ENCODE data around the gene S100PBP. TPM values are rescaled to one million over a fixed set of nuclear protein-coding genes. Genes with fewer than 3 reads are reported as not detected.
"Not testable (repeated sequence)": the region's sequence is repeated elsewhere in the genome, so short reads cannot be mapped to it uniquely, and the experiment has no call there.

The S100PBP gene
- total RNA-seq, 4 donors from 2014 or later: 11.0 to 32.1 (median 18.2) TPM

DNA sequence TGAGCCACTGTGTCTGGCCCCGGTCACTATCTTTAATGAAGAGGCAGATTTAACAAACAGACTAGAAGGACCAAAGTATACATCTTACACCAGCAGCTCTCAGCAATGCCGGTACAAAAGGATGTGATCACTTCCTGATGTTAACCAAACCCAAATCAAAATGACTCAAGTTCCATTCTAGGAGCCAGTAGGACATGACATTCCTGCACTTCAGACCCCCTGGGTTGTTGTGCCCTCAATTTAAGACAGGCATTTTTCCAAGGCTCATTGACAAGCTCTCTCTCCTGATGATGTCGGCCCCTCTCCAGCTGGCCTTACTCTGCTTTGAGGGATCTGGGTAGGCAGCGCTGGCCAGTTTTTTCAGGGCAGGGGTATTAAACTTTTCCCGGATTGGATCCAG lies 35.4 kb upstream of the S100PBP start:
- no peak for DNase-seq (ENCODE audit: low spot score in 2 of 2)
- WGBS, 2 donors: 85 to 90% methylated on average over 5 of the region's 5 CpGs
- intact Hi-C loops (cut with DNase I; ENCODE audit: low total_unique reads): no loop called here
- no peak overlapping the region for H3K4me3 ChIP-seq (ENCODE audit: low read depth, poor library complexity, severe bottlenecking)
- TF ChIP-seq POLR2A (IDR thresholded peaks at IDR 0.05): no peak
- TF ChIP-seq, protein P1, sequence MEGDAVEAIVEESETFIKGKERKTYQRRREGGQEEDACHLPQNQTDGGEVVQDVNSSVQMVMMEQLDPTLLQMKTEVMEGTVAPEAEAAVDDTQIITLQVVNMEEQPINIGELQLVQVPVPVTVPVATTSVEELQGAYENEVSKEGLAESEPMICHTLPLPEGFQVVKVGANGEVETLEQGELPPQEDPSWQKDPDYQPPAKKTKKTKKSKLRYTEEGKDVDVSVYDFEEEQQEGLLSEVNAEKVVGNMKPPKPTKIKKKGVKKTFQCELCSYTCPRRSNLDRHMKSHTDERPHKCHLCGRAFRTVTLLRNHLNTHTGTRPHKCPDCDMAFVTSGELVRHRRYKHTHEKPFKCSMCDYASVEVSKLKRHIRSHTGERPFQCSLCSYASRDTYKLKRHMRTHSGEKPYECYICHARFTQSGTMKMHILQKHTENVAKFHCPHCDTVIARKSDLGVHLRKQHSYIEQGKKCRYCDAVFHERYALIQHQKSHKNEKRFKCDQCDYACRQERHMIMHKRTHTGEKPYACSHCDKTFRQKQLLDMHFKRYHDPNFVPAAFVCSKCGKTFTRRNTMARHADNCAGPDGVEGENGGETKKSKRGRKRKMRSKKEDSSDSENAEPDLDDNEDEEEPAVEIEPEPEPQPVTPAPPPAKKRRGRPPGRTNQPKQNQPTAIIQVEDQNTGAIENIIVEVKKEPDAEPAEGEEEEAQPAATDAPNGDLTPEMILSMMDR (IDR thresholded peaks at IDR 0.05): no peak

DNA sequence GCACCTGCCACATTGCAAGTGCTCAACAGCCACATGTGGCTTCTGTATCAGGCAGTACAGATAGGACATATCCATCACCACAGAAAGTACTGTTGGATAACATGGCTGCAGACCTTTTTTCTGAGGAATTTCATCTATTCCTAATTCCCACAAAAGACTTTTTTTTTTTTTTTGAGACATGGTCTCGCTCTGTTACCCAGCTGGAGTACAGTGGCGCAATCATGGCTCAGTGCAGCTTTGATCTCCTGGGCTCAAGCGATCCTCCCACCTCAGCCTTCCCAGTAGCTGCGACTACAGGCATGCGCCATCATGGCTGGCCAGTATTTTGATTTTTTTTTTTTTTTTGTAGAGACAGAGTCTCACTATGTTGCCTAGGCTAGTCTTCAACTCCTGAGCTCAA lies 33.6 kb upstream of the S100PBP start:
- WGBS, 2 donors: 95 to 96% methylated on average over 5 of the region's 5 CpGs
- H3K4me3 ChIP-seq (ENCODE audit: low read depth, poor library complexity, severe bottlenecking): no peak overlapping the region
- no peak for TF ChIP-seq POLR2A (IDR thresholded peaks at IDR 0.05)
- TF ChIP-seq, protein P1 (IDR thresholded peaks at IDR 0.05): no peak
- no peak for DNase-seq (ENCODE audit: low spot score in 2 of 2)
- intact Hi-C loops (cut with DNase I; ENCODE audit: low total_unique reads): no loop called here

DNA sequence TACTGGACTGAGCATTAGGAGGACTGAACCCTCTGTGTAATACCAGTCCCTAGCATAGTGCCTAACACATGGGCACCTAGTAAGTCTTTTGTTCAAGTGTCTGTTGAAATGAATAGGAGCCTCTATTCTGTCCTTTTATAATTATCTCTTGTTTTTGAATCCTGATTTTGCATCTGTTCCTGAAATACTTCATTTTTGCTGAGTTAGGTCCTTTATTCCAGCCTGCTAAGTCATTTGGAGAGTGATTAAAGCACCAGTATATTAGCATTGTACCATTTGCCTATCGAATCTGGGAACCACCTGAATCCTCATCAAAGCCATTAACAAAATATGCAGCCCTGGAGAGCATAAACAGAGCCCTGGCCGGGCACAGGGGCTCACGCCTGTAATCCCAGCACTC lies 32.6 kb upstream of the S100PBP start:
- 86 to 89% methylated on average over 3 of the region's 3 CpGs for WGBS, 2 donors
- TF ChIP-seq, protein P1 (IDR thresholded peaks at IDR 0.05): no peak
- TF ChIP-seq POLR2A (IDR thresholded peaks at IDR 0.05): no peak
- DNase-seq (ENCODE audit: low spot score in 2 of 2): no peak
- H3K4me3 ChIP-seq (ENCODE audit: low read depth, poor library complexity, severe bottlenecking): no peak overlapping the region
- intact Hi-C loops (cut with DNase I; ENCODE audit: low total_unique reads): no loop called here

GRCh38 chr1:32786856-32787255 lies 30.6 kb upstream of the S100PBP start:
- WGBS, 2 donors: 46 to 58% methylated on average over 4 of the region's 4 CpGs
- intact Hi-C loops (cut with DNase I; ENCODE audit: low total_unique reads): no loop called here
- no peak for TF ChIP-seq POLR2A (IDR thresholded peaks at IDR 0.05)
- TF ChIP-seq, protein P1 (IDR thresholded peaks at IDR 0.05): no peak
- no peak for DNase-seq (ENCODE audit: low spot score in 2 of 2)
- H3K4me3 ChIP-seq (ENCODE audit: low read depth, poor library complexity, severe bottlenecking): no peak overlapping the region

DNA sequence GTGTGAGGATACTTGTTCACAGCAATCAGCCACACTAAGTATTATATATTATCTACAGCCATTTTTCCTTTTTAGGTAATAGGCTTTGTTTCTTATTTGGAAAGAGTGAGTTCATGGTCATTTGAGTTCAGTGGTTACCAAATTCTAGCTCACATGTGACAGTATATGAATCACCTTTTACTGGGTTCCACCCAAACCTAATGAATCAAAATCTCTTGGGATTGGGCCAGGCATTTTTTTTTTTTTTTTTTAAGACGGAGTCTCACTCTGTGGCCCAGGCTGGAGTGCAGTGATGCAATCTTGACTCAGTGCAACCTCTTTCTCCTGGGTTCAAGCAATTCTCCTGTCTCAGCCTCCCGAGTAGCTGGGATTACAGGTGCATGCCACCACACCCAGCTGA lies 28.1 kb upstream of the S100PBP start:
- WGBS, 2 donors: 45 to 51% methylated on average over 2 of the region's 2 CpGs
- DNase-seq (ENCODE audit: low spot score in 2 of 2); intact Hi-C loops (cut with DNase I; ENCODE audit: low total_unique reads); H3K4me3 ChIP-seq (ENCODE audit: low read depth, poor library complexity, severe bottlenecking): not testable (repeated sequence)

- WGBS, 2 donors: 90 to 95% methylated on average over 1 of the region's 1 CpG
- no peak overlapping the region for H3K4me3 ChIP-seq (ENCODE audit: low read depth, poor library complexity, severe bottlenecking)
- TF ChIP-seq POLR2A (IDR thresholded peaks at IDR 0.05): no peak
- TF ChIP-seq, protein P1 (IDR thresholded peaks at IDR 0.05): no peak
- intact Hi-C loops (cut with DNase I; ENCODE audit: low total_unique reads): no loop called here
- DNase-seq (ENCODE audit: low spot score in 2 of 2): no peak
Observed at GRCh38 chr1:32791881-32792280, 25.6 kb upstream of the S100PBP start.

DNA sequence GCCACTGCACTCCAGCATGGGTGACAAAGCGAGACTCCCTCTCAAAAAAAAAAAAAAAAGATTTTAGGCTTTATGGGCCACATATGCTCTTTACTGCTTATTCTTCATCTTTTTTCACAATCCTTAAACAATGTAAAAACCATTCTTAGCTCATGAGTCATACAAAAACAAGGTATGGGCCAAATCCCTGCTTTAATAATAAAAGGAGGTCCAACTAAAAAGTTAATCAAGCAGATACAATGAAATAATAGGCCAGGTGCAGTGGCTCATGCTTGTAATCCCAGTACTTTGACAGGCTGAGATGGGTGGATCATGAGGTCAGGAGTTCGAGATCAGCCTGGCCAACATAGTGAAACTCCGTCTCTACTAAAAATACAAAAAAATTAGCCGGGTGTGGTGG lies 21.7 kb upstream of the S100PBP start:
- intact Hi-C loops (cut with DNase I; ENCODE audit: low total_unique reads); H3K4me3 ChIP-seq (ENCODE audit: low read depth, poor library complexity, severe bottlenecking); DNase-seq (ENCODE audit: low spot score in 2 of 2): not testable (repeated sequence)
- 91 to 92% methylated on average over 4 of the region's 4 CpGs for WGBS, 2 donors
